Testis (tissue), 2 donors: ENCODE measurements around the gene TELO2.

Experiments used
- POLR2A ChIP-seq: fragments of 450-650 bp; IDR thresholded peaks from one replicate; pipeline ENCODE4 v1.6.1; 2017; ENCODE audit warnings: antibody characterized with exemption, mild to moderate bottlenecking, moderate library complexity
- TF ChIP-seq, protein P1 (sequence below), 3 experiments: fragments of 450-650 bp in 2 of 3; fragments of 200-600 bp in 1 of 3; sonication (generic) in 1 of 3; IDR thresholded peaks; one replicate each; pipeline ENCODE4 v1.5.1; 2016 to 2019; ENCODE audit warnings: antibody characterized with exemption in 3 of 3, mild to moderate bottlenecking in 2 of 3, moderate library complexity in 1 of 3

DNA sequence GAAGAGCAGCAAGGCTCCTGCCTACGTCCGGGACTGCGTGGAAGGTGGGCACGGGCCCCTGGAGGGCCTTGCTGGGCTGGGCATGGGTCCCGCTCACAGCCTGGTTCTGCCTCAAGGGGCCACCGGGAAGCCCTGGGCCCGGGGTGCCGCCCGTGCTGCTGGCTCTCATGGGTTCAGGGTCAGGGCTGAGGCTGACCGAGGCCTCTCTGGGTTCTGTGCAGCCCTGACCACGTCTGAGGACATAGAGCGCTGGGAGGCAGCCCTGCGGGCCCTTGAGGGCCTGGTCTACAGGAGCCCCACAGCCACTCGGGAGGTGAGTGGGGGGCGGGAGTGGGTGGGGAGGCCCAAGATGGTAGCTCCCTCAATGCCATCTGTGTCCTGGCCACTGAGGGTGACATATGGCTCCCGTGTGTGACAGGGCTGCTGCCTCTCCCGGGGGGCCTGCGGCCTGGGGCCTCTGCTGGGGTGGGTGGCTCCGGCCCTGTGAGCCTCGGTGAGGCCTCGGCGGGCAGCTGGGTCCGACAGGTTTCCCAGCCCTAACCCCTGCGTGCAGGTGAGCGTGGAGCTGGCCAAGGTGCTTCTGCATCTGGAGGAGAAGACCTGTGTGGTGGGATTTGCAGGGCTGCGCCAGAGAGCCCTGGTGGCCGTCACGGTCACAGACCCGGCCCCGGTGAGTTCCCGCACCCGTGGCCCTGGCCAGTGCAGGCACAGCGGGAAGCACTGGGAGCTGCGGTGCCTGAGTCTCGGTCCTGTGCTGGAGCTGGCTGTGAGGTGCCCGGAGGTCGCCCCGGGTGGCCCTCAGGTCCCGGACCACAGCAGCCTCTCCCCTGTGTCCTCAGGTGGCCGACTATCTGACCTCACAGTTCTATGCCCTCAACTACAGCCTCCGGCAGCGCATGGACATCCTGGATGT, 9.2 kb downstream of the TELO2 start:
- TF ChIP-seq POLR2A: no peak
- TF ChIP-seq, protein P1, sequence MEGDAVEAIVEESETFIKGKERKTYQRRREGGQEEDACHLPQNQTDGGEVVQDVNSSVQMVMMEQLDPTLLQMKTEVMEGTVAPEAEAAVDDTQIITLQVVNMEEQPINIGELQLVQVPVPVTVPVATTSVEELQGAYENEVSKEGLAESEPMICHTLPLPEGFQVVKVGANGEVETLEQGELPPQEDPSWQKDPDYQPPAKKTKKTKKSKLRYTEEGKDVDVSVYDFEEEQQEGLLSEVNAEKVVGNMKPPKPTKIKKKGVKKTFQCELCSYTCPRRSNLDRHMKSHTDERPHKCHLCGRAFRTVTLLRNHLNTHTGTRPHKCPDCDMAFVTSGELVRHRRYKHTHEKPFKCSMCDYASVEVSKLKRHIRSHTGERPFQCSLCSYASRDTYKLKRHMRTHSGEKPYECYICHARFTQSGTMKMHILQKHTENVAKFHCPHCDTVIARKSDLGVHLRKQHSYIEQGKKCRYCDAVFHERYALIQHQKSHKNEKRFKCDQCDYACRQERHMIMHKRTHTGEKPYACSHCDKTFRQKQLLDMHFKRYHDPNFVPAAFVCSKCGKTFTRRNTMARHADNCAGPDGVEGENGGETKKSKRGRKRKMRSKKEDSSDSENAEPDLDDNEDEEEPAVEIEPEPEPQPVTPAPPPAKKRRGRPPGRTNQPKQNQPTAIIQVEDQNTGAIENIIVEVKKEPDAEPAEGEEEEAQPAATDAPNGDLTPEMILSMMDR (IDR thresholded peaks at IDR 0.05): no peak
